Fibroblast of skin of scalp (primary cell): Measurements from ENCODE around the gene HLA-DOA. TPM values are rescaled to one million over a fixed set of nuclear protein-coding genes. Genes with fewer than 3 reads are reported as not detected.

Experiments
- DNase-seq: peaks from one replicate; pipeline ENCODE4 v3.0.0-alpha.2; 2013
- polyA plus RNA-seq, 2 experiments: library from polyadenylated mRNA; unstranded; fragments of 120-200 nt; gene quantifications; one replicate each; pipeline ENCODE4 v1.2.1, GENCODE V29; 2013; ENCODE audit not compliant: insufficient read length in 2 of 2

Gene HLA-DOA
- 0.04 TPM for polyA plus RNA-seq (2013, experiment 1 of 2; ENCODE audit: insufficient read length)
- 0.15 TPM for polyA plus RNA-seq (2013, experiment 2 of 2; ENCODE audit: insufficient read length)

DNA sequence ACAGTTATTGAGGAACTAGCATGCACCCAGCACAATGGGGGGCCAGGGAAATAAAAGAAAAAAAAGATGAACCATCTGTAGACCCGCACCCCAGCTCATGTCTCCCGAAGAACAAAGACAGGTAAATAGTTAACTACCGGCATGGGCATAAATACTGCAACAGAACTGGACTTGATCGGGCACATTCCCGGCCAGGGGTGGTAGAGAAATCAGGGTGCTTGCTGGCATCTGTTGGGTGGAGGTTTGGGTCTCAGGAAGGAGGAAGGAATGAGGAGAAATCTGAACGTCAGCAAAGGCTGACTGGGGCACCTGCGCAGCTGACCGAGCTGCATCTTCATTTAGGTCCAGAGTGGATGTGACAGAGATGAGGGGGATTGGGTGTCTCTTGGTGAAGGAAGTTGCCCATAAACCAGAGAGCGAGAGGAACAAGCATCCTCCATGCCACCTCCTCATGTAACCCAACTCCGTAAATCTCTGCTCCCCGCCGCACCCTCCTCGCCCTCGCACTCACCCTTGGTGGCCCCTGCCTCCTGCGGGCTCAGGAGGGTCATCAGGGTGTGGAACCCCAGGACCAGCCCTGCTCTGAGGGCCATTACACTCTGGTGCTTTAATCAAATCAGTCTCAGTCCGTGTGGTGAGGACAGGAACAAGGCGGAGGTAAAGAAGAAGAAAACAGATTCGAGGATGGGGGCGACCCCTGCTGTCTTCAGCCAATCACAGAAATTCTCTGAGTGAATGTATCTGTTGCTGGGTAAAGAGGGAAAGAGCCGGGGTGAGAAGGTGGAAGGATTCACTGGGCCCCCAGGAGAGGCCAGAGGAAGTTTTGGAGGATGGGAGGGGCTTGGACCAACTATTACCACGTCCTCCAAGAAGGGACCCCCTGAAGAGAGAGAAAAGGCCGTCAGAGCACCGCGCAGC is at the start of gene HLA-DOA:
TSS of gene HLA-DOA (minus strand) at position 648 of the 918 bp plus-strand sequence.
- peak; percentile 31 for DNase-seq

DNA sequence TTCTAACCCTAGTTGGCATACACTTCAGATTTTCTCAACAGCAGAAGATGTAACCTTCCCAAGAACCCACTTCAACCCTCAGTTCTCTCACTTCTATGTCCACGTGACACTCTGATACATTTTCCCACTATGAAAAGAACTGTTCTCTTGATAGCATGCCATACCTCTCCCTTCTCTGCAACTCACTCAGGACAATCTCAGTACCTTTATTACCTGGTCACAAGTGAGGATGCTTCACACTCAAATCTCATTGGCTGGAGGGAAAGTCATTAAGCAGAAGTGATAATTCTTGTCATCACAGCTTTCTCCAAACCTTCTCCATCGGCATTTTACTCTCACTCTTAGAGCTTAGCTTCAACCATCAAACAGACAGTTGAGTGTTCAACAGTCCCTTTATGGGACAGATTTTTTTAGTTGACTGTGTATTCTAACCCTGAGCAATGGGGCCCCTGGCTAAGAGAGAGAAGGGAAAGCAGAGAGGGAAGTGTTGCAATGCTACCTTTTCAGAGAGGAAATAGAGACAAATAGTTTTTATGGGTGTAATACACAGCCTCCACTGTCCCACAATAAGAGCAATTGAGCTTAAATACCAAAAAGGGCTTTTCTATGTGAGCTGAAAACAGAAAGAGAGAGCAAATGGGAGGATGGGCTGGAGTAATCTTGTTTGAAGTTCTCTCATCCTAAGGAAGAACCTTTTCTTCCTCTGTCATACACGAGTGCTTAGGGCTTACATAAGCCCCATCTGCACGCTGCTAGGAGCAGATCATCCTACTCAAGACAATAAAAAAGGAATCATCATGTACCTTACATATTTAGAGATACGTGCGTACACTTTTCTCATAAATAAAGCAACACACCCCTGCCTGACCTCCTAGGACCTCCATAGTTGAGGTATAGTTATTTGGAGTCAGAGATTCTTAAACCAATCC is 48.1 kb upstream of the HLA-DOA start:
- no peak for DNase-seq

GRCh38 chr6:33053230-33053629 is 43.8 kb upstream of the HLA-DOA start:
- peak; percentile 12 for DNase-seq

DNA sequence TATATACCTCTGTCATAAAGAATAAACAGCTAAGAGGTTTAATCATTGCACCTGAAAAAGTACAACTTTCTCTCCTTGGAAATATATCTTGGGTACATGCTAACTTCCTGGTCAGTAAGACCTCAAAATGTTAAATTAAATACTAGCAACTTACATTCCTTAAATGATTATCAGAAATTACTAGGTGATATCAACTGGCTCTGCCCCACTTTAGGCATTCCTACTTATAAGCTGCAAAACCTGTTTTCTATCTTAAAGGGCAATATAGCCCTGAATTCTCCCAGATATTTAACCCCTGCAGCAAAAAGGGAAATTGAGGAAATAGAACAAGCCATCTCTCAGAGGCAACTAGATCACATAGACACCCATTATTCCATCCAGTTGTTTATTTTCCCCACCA is 43.2 kb upstream of the HLA-DOA start:
- no peak for DNase-seq

DNA sequence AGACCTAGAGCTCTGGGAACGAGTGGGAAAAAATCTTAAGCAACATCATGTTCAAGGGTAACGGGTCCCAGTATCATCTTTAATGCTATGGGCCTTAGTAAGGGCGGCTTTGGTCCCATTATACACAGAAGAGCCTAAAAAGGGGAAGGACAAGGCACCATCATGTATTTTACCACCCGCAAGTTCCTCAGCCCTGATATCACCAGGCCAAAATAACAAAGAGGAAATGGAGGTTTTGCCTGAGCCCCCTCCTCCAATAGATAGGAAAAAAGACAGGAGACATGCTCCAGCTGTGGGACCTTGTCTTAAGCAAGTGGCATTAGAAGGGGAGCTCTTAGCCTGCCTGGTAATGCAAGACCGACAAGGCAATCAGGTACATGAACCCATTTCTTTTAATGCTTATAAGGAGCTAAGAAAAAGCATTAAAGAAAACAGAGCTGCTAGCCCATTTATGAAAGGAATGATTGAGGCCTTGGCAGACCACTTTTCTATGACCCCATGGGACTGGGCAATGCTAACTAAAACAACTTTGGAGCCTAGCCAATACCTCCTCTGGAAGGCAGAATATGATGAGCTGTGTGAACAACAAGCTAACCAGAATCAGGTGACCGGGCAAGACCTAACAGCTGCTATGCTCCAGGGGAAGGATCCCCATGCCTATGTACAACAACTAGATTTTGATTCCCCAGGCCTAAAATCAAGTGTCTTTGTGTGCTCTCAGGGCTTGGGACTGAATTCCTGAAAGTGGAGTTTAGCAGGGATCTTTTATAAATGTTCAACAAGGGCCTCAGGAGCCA is 40.8 kb upstream of the HLA-DOA start:
- no peak for DNase-seq

- DNase-seq = no peak
These were observed 40.1 kb upstream of the HLA-DOA start for GRCh38 chr6:33049323-33050013.

DNA sequence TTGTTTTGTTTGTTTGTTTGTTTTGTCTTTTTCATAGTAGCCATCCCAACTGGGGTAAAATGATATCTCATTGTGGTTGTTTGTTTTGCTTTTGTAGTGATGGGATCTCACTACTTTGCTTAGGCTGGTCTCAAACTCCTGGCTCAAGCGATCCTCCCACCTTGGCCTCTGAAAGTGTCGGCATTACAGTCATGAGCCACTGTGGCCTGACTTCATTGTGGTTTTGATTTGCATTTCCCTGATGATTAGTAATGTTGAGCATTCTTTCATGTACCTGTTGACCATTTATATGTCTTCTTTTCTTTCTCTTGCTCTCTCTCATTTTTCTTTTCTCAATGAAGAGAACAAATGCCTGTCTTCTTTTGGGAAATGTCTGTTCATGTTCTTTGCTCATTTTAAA is 30.8 kb upstream of the HLA-DOA start:
- DNase-seq = no peak

GRCh38 chr6:33036535-33036934 is 27.1 kb upstream of the HLA-DOA start:
- no peak for DNase-seq

GRCh38 chr6:33034554-33034953 is 25.2 kb upstream of the HLA-DOA start:
- no peak for DNase-seq

DNA sequence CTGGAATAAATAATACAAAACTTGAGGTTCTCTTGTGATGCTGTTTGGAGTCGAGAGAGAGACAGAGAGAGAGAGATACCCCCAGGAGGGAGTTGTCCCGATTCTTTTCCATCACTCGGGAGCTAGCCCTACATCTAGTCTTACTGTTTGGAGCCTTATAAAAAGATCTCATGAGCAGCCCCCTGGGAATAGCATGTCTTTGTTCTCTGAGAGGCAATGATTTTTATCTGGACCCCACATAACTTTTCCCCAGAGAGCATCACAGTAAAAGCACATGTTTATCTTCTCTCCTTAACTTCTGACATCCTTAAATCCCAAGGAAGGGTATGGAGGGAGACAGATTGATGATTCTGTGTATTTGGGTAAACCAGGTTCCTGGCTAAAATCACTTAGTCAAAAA is 20.9 kb upstream of the HLA-DOA start:
- no peak for DNase-seq

- no peak for DNase-seq
These were observed 20.2 kb upstream of the HLA-DOA start for GRCh38 chr6:33029328-33030184.

DNA sequence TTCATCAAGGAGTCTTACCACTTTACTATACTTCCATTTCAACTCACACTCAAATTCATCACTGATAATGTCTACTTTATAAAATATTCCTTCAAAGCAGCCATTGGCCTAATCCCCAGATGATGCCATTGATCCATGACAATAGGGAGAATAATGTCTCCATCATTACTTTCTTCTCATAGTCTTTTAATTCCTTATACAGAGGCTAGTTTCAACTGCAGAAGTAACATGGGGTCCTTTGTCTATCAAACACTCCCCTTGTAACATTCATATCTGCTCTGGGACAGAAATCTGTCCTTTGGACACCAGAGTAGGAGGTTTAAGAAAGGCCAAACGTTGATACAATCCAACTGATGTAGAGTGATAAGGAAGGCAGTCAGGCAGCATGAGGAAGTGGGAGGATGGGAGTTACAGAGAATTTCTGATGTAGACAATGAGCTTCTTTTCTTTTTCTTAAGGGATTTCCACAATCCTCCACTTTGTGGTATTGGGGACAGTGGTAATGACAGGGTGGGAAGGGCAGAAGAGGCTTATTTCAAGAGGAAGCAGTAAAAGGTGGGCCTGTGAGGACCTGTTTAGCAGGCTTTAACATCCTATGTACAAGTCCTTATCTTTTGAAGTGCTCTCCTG is 18.9 kb upstream of the HLA-DOA start:
- DNase-seq = no peak

DNA sequence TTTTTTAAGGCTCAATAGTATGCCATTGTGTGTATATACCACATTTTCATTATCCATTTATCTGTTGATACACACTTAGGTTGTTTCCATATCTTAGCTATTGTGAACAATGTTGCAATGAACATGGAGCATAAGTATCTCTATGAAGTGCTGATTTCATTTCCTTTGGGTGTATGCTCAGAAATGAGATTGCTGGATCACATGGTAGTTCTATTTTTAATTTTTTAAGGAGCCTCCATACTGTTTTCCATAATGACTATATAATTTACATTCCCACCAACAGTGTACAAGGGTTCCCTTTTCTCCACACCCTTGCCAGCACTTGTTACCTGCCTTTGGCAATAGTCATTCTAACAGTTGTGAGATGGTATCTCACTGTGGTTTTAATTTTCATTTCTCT is 15.1 kb upstream of the HLA-DOA start:
- no peak for DNase-seq

DNA sequence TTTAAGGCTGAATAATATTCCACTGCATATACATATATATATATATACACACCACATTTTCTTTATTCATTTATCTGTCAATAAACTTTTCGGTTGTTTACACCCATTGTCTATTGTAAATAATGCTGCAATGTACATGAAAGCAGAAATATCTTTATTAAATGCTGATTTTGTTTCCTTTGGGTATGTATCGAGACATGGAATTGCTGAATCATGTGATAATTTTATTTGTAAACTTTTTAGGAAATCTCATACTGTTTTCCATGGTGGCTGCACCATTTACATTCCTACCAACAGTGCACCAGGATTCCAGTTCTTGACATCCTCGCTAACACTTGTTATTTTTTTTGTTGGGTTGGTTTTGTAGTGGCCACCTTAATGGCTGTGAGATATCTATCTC is 14.1 kb upstream of the HLA-DOA start:
- no peak for DNase-seq

GRCh38 chr6:33021917-33022316 is 12.5 kb upstream of the HLA-DOA start:
- no peak for DNase-seq

DNA sequence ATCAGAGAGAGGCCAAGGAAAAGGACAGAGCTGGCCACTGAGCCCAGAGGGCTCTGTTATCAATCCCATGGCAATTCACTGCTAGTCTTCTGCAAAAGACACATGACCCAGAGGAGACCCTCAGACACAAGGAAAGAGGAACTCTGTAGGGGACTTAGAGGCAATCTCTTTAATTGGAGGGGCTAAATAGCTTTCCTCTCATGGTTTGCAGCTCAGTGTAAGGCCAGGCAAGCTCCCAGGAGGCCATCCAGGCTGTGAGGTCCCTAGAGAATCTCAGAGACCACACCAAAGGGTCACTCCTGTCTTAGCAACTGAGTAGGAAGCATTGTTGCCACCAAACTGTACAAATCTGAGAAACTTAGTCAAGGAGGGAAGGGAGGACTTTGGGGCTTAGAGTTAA is 10.0 kb upstream of the HLA-DOA start:
- DNase-seq = no peak

- peak; percentile 39 for DNase-seq
These were observed 9.5 kb upstream of the HLA-DOA start for GRCh38 chr6:33018904-33019303.

GRCh38 chr6:33018418-33018817 is 9.0 kb upstream of the HLA-DOA start:
- no peak for DNase-seq

DNA sequence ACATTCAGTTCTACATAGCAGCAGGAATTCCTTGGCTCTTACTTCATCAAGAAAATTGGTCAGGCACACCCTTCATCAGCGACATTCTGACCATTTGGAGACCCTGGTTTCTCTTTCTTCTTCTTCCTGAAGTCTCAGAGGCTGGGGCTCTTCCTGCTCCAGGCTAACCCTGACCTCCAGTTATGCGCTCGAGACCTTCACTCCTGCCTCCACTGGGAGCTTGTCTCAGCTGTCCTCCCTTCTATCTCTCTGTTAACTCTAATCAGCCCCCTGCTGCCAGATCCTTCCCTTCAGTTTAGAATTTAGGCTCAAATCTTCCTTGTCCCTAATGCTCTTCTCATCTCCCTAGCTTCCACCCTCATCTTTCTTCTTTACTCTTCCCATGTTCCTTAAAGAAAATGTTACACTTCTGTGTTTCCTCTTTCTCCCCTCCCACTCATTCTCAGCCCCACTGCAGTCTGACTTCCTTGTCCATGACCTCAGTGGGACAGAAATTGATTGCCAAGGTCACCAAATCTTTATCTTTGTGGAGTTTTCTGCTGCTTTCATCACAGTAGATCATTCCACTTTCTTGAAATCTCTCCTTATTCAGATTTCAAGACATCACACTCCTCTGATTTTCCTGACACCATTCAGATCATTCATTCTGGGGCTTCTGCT is 8.4 kb upstream of the HLA-DOA start:
- DNase-seq = no peak

- no peak for DNase-seq
These were observed 7.6 kb upstream of the HLA-DOA start for GRCh38 chr6:33017018-33017417.
